Calu3 (cell line): ENCODE results near the gene MYO9B. TPM values are rescaled to one million over a fixed set of nuclear protein-coding genes. Genes with fewer than 3 reads are reported as not detected.
"Not testable (repeated sequence)": the region's sequence is repeated elsewhere in the genome, so short reads cannot be mapped to it uniquely, and the experiment has no call there.

Experiments
- BruUV-seq: library from RNA; stranded (reverse); fragments of 400-500 nt; replicated peaks from 2 replicates; lab custom pipeline; 2021; lab: Mats Ljungman, UMichigan
- CTCF ChIA-PET: fragments of 300-600 bp; sonication (Branson Sonifier 250); formaldehyde crosslinking; loops from one replicate; lab custom pipeline; 2022; ENCODE audit warnings: antibody characterized with exemption; lab: Charles Lee
- DNase-seq: peaks from one replicate; pipeline ENCODE4 v3.0.0; 2022
- H3K27ac Mint-ChIP-seq: one replicate; pipeline ENCODE4 v1.8.0; 2022; ENCODE audit warnings: mixed read lengths; ENCODE audit not compliant: unreplicated experiment
- H3K27me3 Mint-ChIP-seq: one replicate; pipeline ENCODE4 v1.8.0; 2022; ENCODE audit warnings: mixed read lengths; ENCODE audit not compliant: unreplicated experiment
- H3K36me3 Mint-ChIP-seq: one replicate; pipeline ENCODE4 v1.8.0; 2022; ENCODE audit warnings: mild to moderate bottlenecking, moderate library complexity, mixed read lengths; ENCODE audit not compliant: insufficient read depth, unreplicated experiment
- H3K4me1 Mint-ChIP-seq: one replicate; pipeline ENCODE4 v1.8.0; 2022; ENCODE audit warnings: mild to moderate bottlenecking, low read depth, mixed read lengths; ENCODE audit not compliant: unreplicated experiment
- H3K4me3 Mint-ChIP-seq: one replicate; pipeline ENCODE4 v1.8.0; 2022; ENCODE audit warnings: mild to moderate bottlenecking, low read depth, moderate library complexity, mixed read lengths; ENCODE audit not compliant: unreplicated experiment
- H3K9me3 Mint-ChIP-seq: one replicate; pipeline ENCODE4 v1.8.0; 2022; ENCODE audit warnings: low read depth, mixed read lengths; ENCODE audit not compliant: unreplicated experiment
- CTCF ChIP-seq: fragments of 200-600 bp; IDR thresholded peaks from one replicate; pipeline ENCODE4 v1.8.0; 2022; ENCODE audit warnings: antibody characterized with exemption; ENCODE audit not compliant: unreplicated experiment
- intact Hi-C: fragments of 100-400 bp; cut with micrococcal nuclease; formaldehyde crosslinking; loops from one replicate; pipeline ENCODE4 v1.10.0; 2022; ENCODE audit not compliant: unreplicated experiment
- total RNA-seq: library from RNA; stranded (reverse); gene quantifications from 2 replicates; pipeline ENCODE4 v1.2.3, GENCODE V29; 2022

The MYO9B gene
- total RNA-seq, 1 experiment from 2014 or later = 38.4 TPM

GRCh38 chr19:17185590-17185989 lies 110.0 kb downstream of the MYO9B start:
- no peak for DNase-seq
- no peak overlapping the region for H3K27ac Mint-ChIP-seq
- H3K36me3 Mint-ChIP-seq = peaks cover 20% of the 10 kb centered on the region
- no peaks in the 10 kb centered on the region for H3K27me3 Mint-ChIP-seq
- BruUV-seq = no TSS peak
- CTCF ChIA-PET = no interaction called here
- TF ChIP-seq CTCF = no peak
- H3K9me3 Mint-ChIP-seq = no peaks in the 10 kb centered on the region
- H3K4me3 Mint-ChIP-seq = no peak overlapping the region
- intact Hi-C loops = no loop called here
- H3K4me1 Mint-ChIP-seq = no peaks in the 10 kb centered on the region

- not testable (repeated sequence) for H3K27me3 Mint-ChIP-seq, BruUV-seq
Observed at GRCh38 chr19:17191736-17192135, 116.2 kb downstream of the MYO9B start.

GRCh38 chr19:17192751-17193150 lies 117.2 kb downstream of the MYO9B start:
- Mint-ChIP-seq H3K4me3 (no peak overlapping the region), H3K36me3 (peaks cover 20% of the 10 kb centered on the region), H3K27ac (no peak overlapping the region), H3K27me3 (no peaks in the 10 kb centered on the region), H3K9me3 (peaks cover 3% of the 10 kb centered on the region), H3K4me1 (no peaks in the 10 kb centered on the region)
- DNase-seq = no peak
- TF ChIP-seq CTCF = no peak
- intact Hi-C loops = no loop called here
- BruUV-seq = no TSS peak
- CTCF ChIA-PET = no interaction called here

More at GRCh38 chr19:17191736-17192135, 116.2 kb downstream of the MYO9B start:
- CTCF ChIA-PET, H3K9me3 Mint-ChIP-seq, H3K4me1 Mint-ChIP-seq, H3K4me3 Mint-ChIP-seq, H3K27ac Mint-ChIP-seq, intact Hi-C loops, DNase-seq: not testable (repeated sequence)
- peaks cover 14% of the 10 kb centered on the region for H3K36me3 Mint-ChIP-seq

GRCh38 chr19:17194608-17195007 lies 119.0 kb downstream of the MYO9B start:
- no TSS peak for BruUV-seq
- Mint-ChIP-seq H3K4me1 (no peaks in the 10 kb centered on the region), H3K36me3 (peaks cover 22% of the 10 kb centered on the region), H3K4me3 (no peak overlapping the region), H3K9me3 (peaks cover 3% of the 10 kb centered on the region), H3K27me3 (no peaks in the 10 kb centered on the region), H3K27ac (no peak overlapping the region)
- no peak for DNase-seq
- CTCF ChIA-PET = no interaction called here
- no peak for TF ChIP-seq CTCF
- intact Hi-C loops = no loop called here

GRCh38 chr19:17195106-17195505 lies 119.5 kb downstream of the MYO9B start:
- BruUV-seq = no TSS peak
- Mint-ChIP-seq H3K4me1 (no peaks in the 10 kb centered on the region), H3K27ac (no peak overlapping the region), H3K9me3 (peaks cover 3% of the 10 kb centered on the region), H3K36me3 (peaks cover 24% of the 10 kb centered on the region), H3K27me3 (no peaks in the 10 kb centered on the region), H3K4me3 (no peak overlapping the region)
- TF ChIP-seq CTCF = no peak
- CTCF ChIA-PET = no interaction called here
- DNase-seq = no peak
- intact Hi-C loops = no loop called here
